Measurements from ENCODE around the gene EIF4E.
"Not testable (repeated sequence)": the region's sequence is repeated elsewhere in the genome, so short reads cannot be mapped to it uniquely, and the experiment has no call there.

Gene EIF4E

GRCh38 chr4:98909646-98910401 is 19.1 kb downstream of the EIF4E start:
- FAIRE-seq (no peak), DNase-seq (ENCODE audit: insufficient read length, low spot score) (no peak)
- TF ChIP-seq POLR2A (IDR thresholded peaks at IDR 0.05; ENCODE audit: low read depth, low read length), result no peak

GRCh38 chr4:98908703-98909262 is 20.1 kb downstream of the EIF4E start:
- TF ChIP-seq POLR2A (IDR thresholded peaks at IDR 0.05; ENCODE audit: low read depth, low read length), result no peak
- no peak for FAIRE-seq
- no peak for DNase-seq (ENCODE audit: insufficient read length, low spot score)

GRCh38 chr4:98908182-98908581 is 20.8 kb downstream of the EIF4E start:
- no peak for FAIRE-seq
- DNase-seq (ENCODE audit: insufficient read length, low spot score), result no peak
- no peak for TF ChIP-seq POLR2A (IDR thresholded peaks at IDR 0.05; ENCODE audit: low read depth, low read length)

- DNase-seq (ENCODE audit: insufficient read length, low spot score) (no peak), FAIRE-seq (no peak)
- TF ChIP-seq POLR2A (IDR thresholded peaks at IDR 0.05; ENCODE audit: low read depth, low read length), result no peak
Measured at GRCh38 chr4:98905839-98906238, 23.1 kb downstream of the EIF4E start.

- TF ChIP-seq POLR2A (IDR thresholded peaks at IDR 0.05; ENCODE audit: low read depth, low read length), result no peak
- no peak for DNase-seq (ENCODE audit: insufficient read length, low spot score)
- FAIRE-seq, result no peak
Measured at GRCh38 chr4:98905297-98905696, 23.6 kb downstream of the EIF4E start.

DNA sequence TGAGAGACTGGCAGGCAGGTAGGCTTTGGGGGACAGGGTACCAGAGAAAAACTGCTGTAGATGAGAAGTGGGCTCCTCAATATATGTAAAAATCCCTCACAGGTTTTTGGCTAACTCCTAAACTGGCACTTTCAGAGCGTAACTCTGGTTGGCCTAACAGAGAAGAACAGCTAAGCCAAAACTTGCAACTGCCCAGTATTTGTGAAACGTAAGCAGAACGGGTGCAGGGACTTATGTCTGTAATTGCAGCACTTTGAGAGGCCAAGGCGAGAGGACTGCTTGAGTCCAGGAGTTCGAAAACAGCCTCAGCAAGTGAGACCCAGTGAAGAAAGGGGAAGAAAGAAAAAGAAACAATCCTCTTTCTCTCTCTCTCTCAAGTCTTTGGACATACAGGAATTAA is 25.0 kb downstream of the EIF4E start:
- FAIRE-seq (no peak), DNase-seq (ENCODE audit: insufficient read length, low spot score) (no peak)
- TF ChIP-seq POLR2A (IDR thresholded peaks at IDR 0.05; ENCODE audit: low read depth, low read length), result no peak

DNA sequence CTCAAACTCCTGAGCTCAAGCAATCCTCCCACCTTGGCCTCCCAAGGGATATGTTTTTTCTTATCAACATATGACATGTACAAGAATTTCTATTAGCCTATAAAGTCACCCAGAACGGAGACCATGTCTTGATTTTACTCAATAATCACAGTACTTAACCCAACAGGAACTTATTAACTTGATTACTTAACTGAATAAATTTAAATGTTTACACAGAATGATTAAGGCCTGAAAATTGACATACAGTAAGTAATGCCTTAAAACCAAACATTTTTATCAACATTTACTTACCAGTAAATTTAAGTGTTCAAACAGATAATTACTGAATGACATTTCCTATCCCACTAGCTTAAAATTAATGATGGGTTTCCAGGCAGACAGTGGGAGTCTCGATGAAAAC is 25.4 kb downstream of the EIF4E start:
- no peak for TF ChIP-seq POLR2A (IDR thresholded peaks at IDR 0.05; ENCODE audit: low read depth, low read length)
- FAIRE-seq, result no peak
- DNase-seq (ENCODE audit: insufficient read length, low spot score), result no peak

- no peak for DNase-seq (ENCODE audit: insufficient read length, low spot score)
- no peak for FAIRE-seq
- TF ChIP-seq POLR2A (IDR thresholded peaks at IDR 0.05; ENCODE audit: low read depth, low read length), result no peak
Measured at GRCh38 chr4:98899277-98899676, 29.7 kb downstream of the EIF4E start.

DNA sequence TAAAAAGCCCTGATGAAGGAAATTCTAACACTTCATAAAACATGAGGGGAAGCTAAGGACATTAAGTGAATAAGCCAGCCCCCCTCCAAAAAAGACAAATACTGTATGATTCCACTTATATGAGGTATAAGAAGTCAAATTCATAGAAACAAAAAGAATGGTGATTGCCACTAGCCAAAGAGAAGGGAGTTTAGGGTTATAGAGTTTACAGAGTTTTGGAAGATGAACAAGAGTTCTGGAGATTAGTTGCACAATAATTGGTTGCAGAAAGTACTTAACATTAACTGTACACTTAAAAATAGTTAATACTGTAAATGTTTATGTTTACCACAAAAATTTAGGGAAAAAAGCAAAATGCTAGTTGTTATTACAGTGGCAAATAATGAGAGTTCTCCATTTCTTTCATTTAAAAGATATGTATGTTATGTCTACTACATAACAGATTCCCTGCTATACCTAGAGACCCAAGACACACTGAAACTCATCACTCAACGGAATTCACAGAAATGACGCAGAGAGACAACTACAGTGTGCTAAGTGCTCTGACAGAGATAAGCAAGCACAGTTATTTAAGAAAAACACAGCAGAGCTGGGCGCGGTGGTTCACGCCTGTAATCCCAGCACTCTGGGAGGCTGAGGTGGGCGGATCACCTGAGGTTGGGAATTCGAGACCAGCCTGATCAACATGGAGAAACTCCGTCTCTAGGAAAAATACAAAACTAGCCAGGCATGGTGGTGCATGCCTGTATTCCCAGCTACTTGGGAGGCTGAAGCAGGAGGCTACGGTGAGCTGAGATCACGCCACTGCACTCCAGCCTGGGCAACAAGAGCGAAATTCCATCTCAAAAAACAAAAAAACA is 37.2 kb downstream of the EIF4E start:
- DNase-seq (ENCODE audit: insufficient read length, low spot score), result no peak
- no peak for TF ChIP-seq POLR2A (IDR thresholded peaks at IDR 0.05; ENCODE audit: low read depth, low read length)
- FAIRE-seq, result no peak

DNA sequence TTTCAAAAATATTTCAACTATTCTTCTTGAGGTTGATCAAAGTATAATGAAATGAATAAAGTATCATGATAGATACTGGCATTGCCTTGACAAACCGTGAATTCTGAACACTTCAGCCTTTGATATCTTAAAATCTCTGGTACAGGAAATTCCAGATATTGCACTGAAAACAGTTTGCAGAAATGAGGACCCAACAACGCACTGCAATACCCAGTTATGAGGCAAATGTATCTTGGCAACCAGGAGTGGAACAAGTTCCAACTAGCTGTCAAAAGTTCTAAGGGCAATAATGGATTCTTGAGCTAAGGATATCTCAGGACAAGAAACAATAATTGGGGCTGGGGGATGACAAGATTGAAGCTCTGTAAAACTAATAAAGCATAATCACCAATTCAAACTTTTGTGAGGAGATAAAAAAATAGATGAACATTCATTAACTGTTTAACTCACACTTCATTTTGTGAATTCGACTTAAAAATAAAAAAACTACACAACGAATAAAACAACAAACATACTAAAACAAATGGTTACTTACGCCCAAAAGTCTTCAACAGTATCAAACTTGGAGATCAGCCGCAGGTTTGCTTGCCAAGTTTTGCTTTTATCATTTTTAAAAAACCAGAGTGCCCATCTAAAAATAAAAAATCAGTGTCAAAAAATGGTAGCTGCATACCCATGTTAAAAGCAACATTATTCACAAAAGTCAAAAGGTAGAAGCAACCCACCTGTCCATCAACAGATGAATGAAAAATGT is 38.1 kb downstream of the EIF4E start:
- TF ChIP-seq POLR2A (IDR thresholded peaks at IDR 0.05; ENCODE audit: low read depth, low read length), result no peak
- FAIRE-seq, result no peak
- no peak for DNase-seq (ENCODE audit: insufficient read length, low spot score)

DNA sequence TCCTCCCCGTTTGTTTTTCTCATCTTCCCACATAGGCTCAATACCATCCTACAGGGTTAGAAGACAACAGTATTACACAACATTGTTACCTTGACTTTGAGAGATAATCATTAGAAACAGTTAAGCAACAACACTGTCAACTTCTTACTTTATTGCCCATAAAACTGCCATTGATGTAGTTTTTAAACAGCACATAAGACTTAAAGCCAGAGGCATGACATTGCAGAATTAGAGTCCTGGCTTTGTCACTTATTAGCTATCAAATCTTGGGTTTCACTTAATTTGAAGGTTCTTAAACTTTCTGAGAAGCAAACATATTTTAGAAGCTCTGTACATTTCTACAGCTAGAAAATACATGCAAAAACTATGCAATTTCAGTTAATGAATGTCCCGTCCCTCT is 41.8 kb downstream of the EIF4E start:
- no peak for DNase-seq (ENCODE audit: insufficient read length, low spot score)
- TF ChIP-seq POLR2A (IDR thresholded peaks at IDR 0.05; ENCODE audit: low read depth, low read length), result no peak
- FAIRE-seq, result no peak

- not testable (repeated sequence) for DNase-seq (ENCODE audit: insufficient read length, low spot score); FAIRE-seq
Measured at GRCh38 chr4:98886382-98886781, 42.6 kb downstream of the EIF4E start.

DNA sequence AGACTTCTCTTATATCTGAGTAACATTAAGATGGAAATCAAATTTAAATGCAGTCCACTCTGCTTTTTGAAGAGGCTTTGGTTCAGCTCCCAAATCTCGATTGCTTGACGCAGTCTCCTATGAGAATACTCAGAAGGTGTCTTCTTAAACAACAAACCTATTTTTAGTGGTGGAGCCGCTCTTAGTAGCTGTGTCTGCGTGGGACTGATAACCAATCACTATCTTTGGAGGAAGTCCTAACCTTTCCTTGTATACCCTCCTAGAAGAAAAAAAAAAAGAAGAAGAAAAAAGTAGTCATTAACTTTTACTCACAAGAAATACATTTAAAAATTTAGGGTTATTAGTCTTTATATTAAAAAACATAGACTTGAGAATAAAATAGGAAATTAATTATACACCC is 48.0 kb downstream of the EIF4E start:
- DNase-seq (ENCODE audit: insufficient read length, low spot score); FAIRE-seq: not testable (repeated sequence)

DNA sequence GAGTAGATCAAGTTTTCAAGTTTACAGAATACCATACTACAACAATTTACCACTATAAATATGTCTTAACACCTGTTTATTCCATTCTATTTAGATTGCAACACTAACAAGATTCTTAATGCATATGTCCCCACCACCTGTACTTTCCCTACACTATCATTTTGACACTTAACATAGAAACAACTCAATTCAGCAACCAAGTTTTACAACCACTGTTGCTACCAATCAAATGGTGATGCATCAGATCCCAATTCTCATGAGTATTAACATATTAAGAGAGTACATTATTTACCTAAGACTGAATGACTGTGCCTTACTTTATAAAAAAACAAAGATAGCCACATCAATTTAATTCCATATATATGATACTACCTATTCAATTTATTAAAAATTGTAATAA is 49.4 kb downstream of the EIF4E start:
- no peak for DNase-seq (ENCODE audit: insufficient read length, low spot score)
- FAIRE-seq, result no peak
- TF ChIP-seq POLR2A (IDR thresholded peaks at IDR 0.05; ENCODE audit: low read depth, low read length), result no peak
